ENCODE results near the gene BRD3OS.

The BRD3OS gene

DNA sequence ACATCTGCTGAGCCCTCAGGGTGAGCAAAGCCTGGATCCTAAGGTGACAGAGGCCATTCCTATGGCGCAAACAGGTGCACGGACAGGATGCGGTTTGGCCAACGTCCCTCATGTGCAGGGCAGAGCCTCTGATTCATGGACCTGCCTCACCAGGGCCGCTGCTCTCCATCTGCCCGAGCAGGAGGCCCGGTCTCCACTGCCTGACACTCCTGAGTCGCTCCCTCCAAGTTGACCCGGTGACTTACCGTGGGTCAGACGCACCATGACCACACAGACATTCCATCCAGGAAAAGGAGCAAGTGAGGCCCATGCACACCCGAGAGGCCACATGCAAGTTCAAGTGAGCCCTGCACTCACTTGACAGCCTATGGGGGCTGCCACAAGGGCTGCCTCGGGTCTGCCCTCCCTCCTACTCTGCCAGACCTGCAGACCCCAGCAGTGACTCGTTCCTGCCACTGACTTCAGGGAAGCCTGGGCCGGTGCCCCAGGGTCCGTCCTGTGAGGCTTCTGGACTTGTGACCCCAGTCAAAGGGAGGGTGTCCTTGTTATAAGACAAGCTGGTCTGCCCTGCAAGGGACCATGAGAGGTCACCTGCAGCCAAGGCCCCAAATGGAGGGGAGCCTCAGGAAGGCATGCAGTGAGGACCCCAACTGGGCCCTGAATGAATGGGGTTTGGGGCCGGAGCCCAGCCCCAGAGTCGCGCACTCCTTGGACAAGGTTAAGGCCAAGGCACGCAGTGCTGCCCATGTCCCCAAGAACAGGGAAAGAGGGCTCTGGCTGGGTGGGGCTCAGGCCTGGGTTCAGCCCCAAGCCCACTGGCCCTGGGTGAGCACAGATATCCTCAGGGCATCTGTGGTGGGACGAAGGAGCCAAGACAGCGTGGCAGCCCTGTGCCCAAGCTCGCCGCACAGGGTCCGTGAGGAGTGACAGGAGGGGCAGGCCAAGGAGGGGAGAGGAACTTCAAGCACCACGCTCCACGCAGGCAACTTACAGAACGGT is 10.1 kb downstream of the BRD3OS start:
- 96 to 97% methylated on average over 28 of the region's 28 CpGs for WGBS, 2 experiments
- no peak overlapping the region for H3K27ac ChIP-seq (ENCODE audit: insufficient read depth, low read depth, low read length, poor library complexity, severe bottlenecking)
- no peaks in the 10 kb centered on the region for H3K27me3 ChIP-seq (ENCODE audit: control insufficient read depth, insufficient read depth, low read length, poor library complexity, severe bottlenecking)
- H3K36me3 ChIP-seq (ENCODE audit: control insufficient read depth, insufficient read depth, low read length): peaks cover 52% of the 10 kb centered on the region
- no peaks in the 10 kb centered on the region for H3K4me1 ChIP-seq (ENCODE audit: control insufficient read depth, insufficient read depth, low read length)
- H3K4me3 ChIP-seq (ENCODE audit: insufficient read depth, low read depth, low read length): no peak overlapping the region
- no peaks in the 10 kb centered on the region for H3K9me3 ChIP-seq (ENCODE audit: control insufficient read depth, low read length)

DNA sequence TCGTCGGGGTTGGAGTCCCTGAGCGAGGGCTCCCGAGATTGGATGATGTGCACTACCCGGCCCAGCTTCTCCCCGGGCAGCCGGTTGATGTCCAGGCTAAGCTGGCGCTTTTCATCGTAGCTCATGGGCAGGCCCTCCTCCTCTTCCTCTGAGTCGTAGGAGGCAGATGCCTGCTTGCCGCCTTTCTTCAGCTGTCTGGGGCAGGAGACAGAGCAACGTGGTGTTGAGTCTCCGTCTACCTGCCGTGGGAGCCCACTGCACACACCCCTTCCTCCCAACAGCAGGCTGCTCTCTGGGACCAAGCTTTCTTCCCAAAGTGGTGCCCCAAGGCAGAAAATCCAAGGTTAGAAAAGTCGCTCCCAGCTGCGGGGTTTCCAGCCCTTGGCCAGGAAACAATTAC is 10.8 kb downstream of the BRD3OS start:
- H3K4me3 ChIP-seq (ENCODE audit: insufficient read depth, low read depth, low read length): no peak overlapping the region
- WGBS, 2 experiments: 97% methylated on average over 16 of the region's 16 CpGs
- H3K27me3 ChIP-seq (ENCODE audit: control insufficient read depth, insufficient read depth, low read length, poor library complexity, severe bottlenecking): no peaks in the 10 kb centered on the region
- H3K36me3 ChIP-seq (ENCODE audit: control insufficient read depth, insufficient read depth, low read length): peaks cover 58% of the 10 kb centered on the region
- H3K27ac ChIP-seq (ENCODE audit: insufficient read depth, low read depth, low read length, poor library complexity, severe bottlenecking): no peak overlapping the region
- no peaks in the 10 kb centered on the region for H3K9me3 ChIP-seq (ENCODE audit: control insufficient read depth, low read length)
- no peaks in the 10 kb centered on the region for H3K4me1 ChIP-seq (ENCODE audit: control insufficient read depth, insufficient read depth, low read length)

DNA sequence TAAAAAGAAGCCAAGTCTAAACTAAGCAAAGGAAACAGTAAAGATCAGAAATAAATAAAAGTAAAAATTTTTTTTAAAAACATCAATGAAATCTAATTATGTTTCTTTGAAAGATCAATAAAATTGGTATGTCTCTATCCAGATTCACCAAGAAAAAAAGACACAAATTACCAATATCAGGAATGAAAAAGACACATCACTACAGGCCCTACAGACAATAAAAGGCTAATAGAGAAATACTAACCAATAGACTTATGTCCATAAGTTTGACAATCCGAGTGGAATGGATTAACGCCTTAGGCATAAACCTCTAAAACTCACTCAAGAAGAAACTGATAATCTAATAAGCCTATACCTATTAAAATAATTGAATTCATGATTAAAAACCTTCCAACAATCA is 12.4 kb downstream of the BRD3OS start:
- H3K27me3 ChIP-seq (ENCODE audit: control insufficient read depth, insufficient read depth, low read length, poor library complexity, severe bottlenecking): no peaks in the 10 kb centered on the region
- no peak overlapping the region for H3K4me3 ChIP-seq (ENCODE audit: insufficient read depth, low read depth, low read length)
- H3K9me3 ChIP-seq (ENCODE audit: control insufficient read depth, low read length): no peaks in the 10 kb centered on the region
- WGBS, 2 experiments: 91 to 92% methylated on average over 2 of the region's 2 CpGs
- H3K4me1 ChIP-seq (ENCODE audit: control insufficient read depth, insufficient read depth, low read length): no peaks in the 10 kb centered on the region
- no peak overlapping the region for H3K27ac ChIP-seq (ENCODE audit: insufficient read depth, low read depth, low read length, poor library complexity, severe bottlenecking)
- peaks cover 65% of the 10 kb centered on the region for H3K36me3 ChIP-seq (ENCODE audit: control insufficient read depth, insufficient read depth, low read length)

DNA sequence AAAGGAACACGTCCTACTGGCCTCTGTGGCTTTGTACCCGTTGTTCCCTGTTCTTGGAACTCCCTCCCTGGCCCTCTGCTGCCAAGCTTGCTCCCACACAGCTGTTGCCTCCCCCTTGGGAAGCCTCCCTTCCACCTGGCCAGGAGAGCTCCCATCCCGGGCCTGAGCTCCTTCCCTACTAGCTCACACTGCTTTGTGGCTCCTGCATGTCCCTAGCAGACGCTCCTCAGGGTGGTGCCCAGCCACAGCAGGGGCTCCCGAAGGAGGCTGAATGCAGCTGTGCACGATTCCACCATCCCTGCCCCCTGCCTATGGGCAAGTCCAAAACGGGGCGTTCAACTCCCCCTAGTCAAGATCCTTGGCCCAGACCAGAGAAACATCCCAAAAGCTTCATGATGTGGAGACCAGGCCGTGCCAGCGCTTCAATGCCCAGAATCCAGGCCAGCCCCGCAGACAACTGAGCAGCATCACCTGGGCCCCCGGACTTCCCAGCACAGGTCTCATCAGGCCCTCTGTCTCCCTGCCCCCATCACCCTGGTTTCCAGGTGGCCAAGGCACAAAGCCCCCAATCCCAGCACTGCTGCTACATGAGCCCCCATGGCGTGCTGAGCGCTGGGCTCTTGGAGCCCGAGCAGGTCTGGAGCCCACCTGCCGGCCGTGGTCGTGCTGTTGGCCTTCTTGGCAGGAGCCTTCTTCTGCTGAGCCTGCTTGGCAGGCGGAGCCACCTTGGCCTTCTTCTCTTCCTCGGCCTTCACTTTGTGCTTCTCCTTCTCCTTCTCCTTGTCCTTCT is 14.3 kb downstream of the BRD3OS start:
- H3K27me3 ChIP-seq (ENCODE audit: control insufficient read depth, insufficient read depth, low read length, poor library complexity, severe bottlenecking): no peaks in the 10 kb centered on the region
- H3K27ac ChIP-seq (ENCODE audit: insufficient read depth, low read depth, low read length, poor library complexity, severe bottlenecking): no peak overlapping the region
- WGBS, 2 experiments: 95% methylated on average over 20 of the region's 20 CpGs
- no peaks in the 10 kb centered on the region for H3K4me1 ChIP-seq (ENCODE audit: control insufficient read depth, insufficient read depth, low read length)
- no peak overlapping the region for H3K4me3 ChIP-seq (ENCODE audit: insufficient read depth, low read depth, low read length)
- peaks cover 59% of the 10 kb centered on the region for H3K36me3 ChIP-seq (ENCODE audit: control insufficient read depth, insufficient read depth, low read length)
- H3K9me3 ChIP-seq (ENCODE audit: control insufficient read depth, low read length): no peaks in the 10 kb centered on the region

DNA sequence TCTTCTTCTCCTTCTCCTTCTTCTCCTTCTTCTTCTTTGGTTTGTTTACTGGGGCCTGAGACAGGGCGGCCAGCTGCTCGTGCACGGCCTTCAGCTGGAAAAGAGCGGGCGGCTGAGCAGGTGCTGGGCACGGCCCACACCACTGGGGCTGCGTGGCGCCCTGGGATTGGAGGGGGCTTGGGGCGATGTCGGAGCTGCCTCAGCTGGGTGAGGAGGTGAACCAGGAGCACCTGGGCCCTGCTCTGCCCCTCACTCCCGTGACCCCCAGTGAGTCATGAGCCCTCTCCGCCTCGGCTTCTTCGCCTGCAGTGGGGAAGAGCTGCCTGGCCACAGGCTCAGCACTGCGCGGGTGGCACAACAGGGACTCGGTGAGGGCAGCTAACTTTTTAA is 14.9 kb downstream of the BRD3OS start:
- Histone ChIP-seq H3K27me3 (ENCODE audit: control insufficient read depth, insufficient read depth, low read length, poor library complexity, severe bottlenecking) (no peaks in the 10 kb centered on the region), H3K36me3 (ENCODE audit: control insufficient read depth, insufficient read depth, low read length) (peaks cover 59% of the 10 kb centered on the region), H3K27ac (ENCODE audit: insufficient read depth, low read depth, low read length, poor library complexity, severe bottlenecking) (no peak overlapping the region), H3K4me3 (ENCODE audit: insufficient read depth, low read depth, low read length) (no peak overlapping the region), H3K4me1 (ENCODE audit: control insufficient read depth, insufficient read depth, low read length) (no peaks in the 10 kb centered on the region), H3K9me3 (ENCODE audit: control insufficient read depth, low read length) (no peaks in the 10 kb centered on the region)
- WGBS, 2 experiments: 96 to 97% methylated on average over 17 of the region's 17 CpGs

DNA sequence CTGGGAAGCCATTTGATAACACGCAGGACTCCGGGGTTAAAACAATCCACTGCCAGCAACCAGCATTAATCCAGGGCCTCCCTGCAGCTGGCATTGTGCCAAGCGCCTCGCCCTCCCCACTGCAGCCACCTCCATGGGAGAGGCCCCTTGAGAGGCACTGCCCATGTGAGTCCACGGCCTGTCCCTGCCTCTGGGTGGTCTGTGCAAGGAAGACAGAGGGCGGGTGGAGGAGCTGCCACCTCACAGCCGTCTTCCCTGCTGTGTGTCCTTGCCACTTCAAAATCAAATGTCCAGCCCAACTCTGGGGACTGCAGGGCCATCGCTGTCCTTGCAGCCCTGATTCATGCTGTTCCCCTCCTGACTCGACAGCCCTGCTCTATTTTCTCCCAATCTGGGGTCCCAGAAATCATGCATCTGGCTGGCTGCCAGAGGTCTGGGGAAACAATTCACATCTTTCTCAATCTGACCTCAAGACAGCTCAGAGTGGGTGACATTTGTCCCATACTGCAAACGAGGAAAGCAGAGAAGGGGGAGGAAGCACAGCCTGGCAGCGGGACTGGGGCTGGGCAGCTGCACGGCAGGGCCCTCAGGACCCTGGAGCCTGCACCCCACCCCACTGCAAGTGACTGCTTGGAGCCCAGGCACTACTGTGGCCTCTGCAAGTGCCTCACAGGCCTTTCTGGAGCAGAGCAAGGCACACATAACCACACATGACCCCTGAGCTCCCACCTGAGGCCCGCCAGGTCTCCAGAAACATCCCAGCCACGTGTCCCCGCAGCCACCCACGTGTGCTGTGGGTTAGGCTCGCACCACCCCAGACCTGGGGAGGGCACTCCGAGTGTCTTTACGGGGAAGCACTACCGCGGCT is 15.7 kb downstream of the BRD3OS start:
- H3K4me3 ChIP-seq (ENCODE audit: insufficient read depth, low read depth, low read length): no peak overlapping the region
- no peaks in the 10 kb centered on the region for H3K4me1 ChIP-seq (ENCODE audit: control insufficient read depth, insufficient read depth, low read length)
- H3K9me3 ChIP-seq (ENCODE audit: control insufficient read depth, low read length): no peaks in the 10 kb centered on the region
- H3K27ac ChIP-seq (ENCODE audit: insufficient read depth, low read depth, low read length, poor library complexity, severe bottlenecking): no peak overlapping the region
- H3K36me3 ChIP-seq (ENCODE audit: control insufficient read depth, insufficient read depth, low read length): peaks cover 56% of the 10 kb centered on the region
- H3K27me3 ChIP-seq (ENCODE audit: control insufficient read depth, insufficient read depth, low read length, poor library complexity, severe bottlenecking): no peaks in the 10 kb centered on the region
- 94% methylated on average over 21 of the region's 21 CpGs for WGBS, 2 experiments

DNA sequence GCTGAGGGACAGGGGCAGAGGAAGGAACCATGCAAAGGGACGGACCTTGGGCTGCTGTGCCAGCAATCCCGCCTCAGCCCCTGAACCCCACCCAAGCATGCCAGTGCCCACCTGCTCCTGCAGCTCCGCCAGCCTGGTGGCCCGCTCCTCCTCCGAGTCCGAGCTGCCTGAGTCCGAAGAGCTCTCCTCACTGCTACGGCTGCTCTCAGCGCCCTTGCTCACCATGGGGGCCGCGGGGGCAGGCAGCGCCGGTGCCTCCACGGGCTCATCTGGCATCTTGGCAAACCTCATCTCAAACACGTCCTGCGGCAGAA is 16.3 kb downstream of the BRD3OS start:
- no peaks in the 10 kb centered on the region for H3K9me3 ChIP-seq (ENCODE audit: control insufficient read depth, low read length)
- H3K4me3 ChIP-seq (ENCODE audit: insufficient read depth, low read depth, low read length): no peak overlapping the region
- no peaks in the 10 kb centered on the region for H3K27me3 ChIP-seq (ENCODE audit: control insufficient read depth, insufficient read depth, low read length, poor library complexity, severe bottlenecking)
- no peak overlapping the region for H3K27ac ChIP-seq (ENCODE audit: insufficient read depth, low read depth, low read length, poor library complexity, severe bottlenecking)
- H3K4me1 ChIP-seq (ENCODE audit: control insufficient read depth, insufficient read depth, low read length): no peaks in the 10 kb centered on the region
- H3K36me3 ChIP-seq (ENCODE audit: control insufficient read depth, insufficient read depth, low read length): peaks cover 54% of the 10 kb centered on the region
- WGBS, 2 experiments: 96 to 98% methylated on average over 16 of the region's 16 CpGs

DNA sequence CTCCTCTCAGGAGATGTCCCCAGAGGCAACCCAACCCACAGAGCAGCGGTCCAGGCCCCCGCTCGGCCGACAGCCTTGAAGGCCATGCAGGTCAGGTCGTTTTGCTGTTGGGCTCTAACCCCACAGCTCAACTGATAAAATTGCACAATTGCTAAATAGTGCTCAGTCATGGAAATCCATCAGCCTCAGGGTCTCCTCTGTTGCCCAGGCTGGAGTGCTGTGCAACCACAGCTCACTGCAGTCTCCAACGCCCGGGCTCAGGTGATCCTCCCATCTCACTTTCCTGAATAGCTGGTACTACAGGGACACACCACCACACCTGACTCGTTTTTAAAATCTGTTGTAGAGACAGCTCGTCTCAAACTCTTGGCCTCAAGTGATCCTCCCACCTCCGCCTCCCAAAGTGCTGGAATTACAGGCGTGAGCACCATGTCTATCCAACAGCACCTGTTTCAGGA is 18.3 kb downstream of the BRD3OS start:
- WGBS, 2 experiments: 93 to 95% methylated on average over 11 of the region's 11 CpGs
- H3K9me3 ChIP-seq (ENCODE audit: control insufficient read depth, low read length): no peaks in the 10 kb centered on the region
- no peak overlapping the region for H3K27ac ChIP-seq (ENCODE audit: insufficient read depth, low read depth, low read length, poor library complexity, severe bottlenecking)
- no peak overlapping the region for H3K4me3 ChIP-seq (ENCODE audit: insufficient read depth, low read depth, low read length)
- peaks cover 60% of the 10 kb centered on the region for H3K36me3 ChIP-seq (ENCODE audit: control insufficient read depth, insufficient read depth, low read length)
- H3K4me1 ChIP-seq (ENCODE audit: control insufficient read depth, insufficient read depth, low read length): no peaks in the 10 kb centered on the region
- no peaks in the 10 kb centered on the region for H3K27me3 ChIP-seq (ENCODE audit: control insufficient read depth, insufficient read depth, low read length, poor library complexity, severe bottlenecking)

DNA sequence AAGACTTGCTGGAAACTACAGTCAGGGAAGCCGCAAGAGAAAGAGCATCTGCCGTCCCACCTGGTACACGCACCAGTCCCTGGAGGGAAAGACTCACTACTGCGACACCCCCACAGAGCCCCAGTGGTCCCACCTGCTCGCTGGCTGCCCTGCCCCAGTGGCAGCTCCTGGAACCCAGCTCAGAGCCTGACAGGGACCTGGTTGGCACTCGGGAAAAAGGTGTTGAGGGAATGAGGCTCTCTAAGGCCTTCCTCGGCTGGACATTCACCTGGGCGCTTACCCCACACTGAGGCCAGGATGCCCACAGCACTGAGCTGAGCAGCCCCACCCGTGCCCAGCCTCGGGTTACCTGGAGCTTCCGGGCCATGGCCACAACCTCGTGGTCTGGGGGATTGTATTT is 19.7 kb downstream of the BRD3OS start:
- H3K9me3 ChIP-seq (ENCODE audit: control insufficient read depth, low read length): no peaks in the 10 kb centered on the region
- no peak overlapping the region for H3K4me3 ChIP-seq (ENCODE audit: insufficient read depth, low read depth, low read length)
- H3K27me3 ChIP-seq (ENCODE audit: control insufficient read depth, insufficient read depth, low read length, poor library complexity, severe bottlenecking): no peaks in the 10 kb centered on the region
- no peaks in the 10 kb centered on the region for H3K4me1 ChIP-seq (ENCODE audit: control insufficient read depth, insufficient read depth, low read length)
- H3K27ac ChIP-seq (ENCODE audit: insufficient read depth, low read depth, low read length, poor library complexity, severe bottlenecking): no peak overlapping the region
- WGBS, 2 experiments: 97 to 98% methylated on average over 12 of the region's 12 CpGs
- H3K36me3 ChIP-seq (ENCODE audit: control insufficient read depth, insufficient read depth, low read length): peaks cover 62% of the 10 kb centered on the region
